AG09309 (cell line): Measurements from ENCODE around the gene ESYT1.
A peak's percentile ranks its signal among the peaks of the same experiment; 100 is the strongest.

Experiments
- DNase-seq: peaks from one replicate; pipeline ENCODE4 v3.0.0-alpha.2; 2010; ENCODE audit warnings: low read depth
- H3K4me3 ChIP-seq: 2 replicates; pipeline ENCODE4 v1.5.1; 2011; ENCODE audit warnings: mild to moderate bottlenecking, low read depth, low read length, moderate library complexity; ENCODE audit not compliant: control insufficient read depth
- TF ChIP-seq, protein P1 (sequence below): IDR thresholded peaks from 2 replicates; pipeline ENCODE4 v1.5.1; 2011; ENCODE audit warnings: mild to moderate bottlenecking, low read depth, low read length, inconsistent platforms; ENCODE audit not compliant: insufficient read depth, control insufficient read depth; ENCODE audit errors: missing control alignments

Gene ESYT1

DNA sequence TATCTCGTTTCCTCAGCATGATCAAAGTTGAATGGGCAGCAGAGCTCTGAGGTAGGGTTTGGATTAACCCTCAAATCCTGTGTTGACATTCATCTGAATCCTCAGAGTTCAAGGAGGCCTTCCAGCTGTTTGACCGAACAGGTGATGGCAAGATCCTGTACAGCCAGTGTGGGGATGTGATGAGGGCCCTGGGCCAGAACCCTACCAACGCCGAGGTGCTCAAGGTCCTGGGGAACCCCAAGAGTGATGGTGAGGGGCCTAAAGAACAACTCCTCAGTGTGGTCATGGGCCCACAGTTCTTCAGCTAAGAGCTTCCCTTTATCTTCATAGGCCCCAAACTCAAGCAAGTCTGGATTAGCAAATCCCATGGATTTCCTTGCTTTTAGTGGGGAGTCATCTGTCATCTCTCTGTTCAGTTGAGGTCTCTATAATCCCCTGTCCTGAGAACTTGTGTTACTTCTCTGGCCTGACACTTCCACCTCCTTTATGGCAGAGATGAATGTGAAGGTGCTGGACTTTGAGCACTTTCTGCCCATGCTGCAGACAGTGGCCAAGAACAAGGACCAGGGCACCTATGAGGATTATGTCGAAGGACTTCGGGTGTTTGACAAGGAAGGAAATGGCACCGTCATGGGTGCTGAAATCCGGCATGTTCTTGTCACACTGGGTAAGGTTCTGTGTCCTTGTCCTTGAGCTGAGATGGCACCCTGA lies 31.6 kb downstream of the ESYT1 start:
- DNase-seq = no peak
- TF ChIP-seq, protein P1, sequence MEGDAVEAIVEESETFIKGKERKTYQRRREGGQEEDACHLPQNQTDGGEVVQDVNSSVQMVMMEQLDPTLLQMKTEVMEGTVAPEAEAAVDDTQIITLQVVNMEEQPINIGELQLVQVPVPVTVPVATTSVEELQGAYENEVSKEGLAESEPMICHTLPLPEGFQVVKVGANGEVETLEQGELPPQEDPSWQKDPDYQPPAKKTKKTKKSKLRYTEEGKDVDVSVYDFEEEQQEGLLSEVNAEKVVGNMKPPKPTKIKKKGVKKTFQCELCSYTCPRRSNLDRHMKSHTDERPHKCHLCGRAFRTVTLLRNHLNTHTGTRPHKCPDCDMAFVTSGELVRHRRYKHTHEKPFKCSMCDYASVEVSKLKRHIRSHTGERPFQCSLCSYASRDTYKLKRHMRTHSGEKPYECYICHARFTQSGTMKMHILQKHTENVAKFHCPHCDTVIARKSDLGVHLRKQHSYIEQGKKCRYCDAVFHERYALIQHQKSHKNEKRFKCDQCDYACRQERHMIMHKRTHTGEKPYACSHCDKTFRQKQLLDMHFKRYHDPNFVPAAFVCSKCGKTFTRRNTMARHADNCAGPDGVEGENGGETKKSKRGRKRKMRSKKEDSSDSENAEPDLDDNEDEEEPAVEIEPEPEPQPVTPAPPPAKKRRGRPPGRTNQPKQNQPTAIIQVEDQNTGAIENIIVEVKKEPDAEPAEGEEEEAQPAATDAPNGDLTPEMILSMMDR = no peak
- peak overlapping the region; percentile 62 for H3K4me3 ChIP-seq

DNA sequence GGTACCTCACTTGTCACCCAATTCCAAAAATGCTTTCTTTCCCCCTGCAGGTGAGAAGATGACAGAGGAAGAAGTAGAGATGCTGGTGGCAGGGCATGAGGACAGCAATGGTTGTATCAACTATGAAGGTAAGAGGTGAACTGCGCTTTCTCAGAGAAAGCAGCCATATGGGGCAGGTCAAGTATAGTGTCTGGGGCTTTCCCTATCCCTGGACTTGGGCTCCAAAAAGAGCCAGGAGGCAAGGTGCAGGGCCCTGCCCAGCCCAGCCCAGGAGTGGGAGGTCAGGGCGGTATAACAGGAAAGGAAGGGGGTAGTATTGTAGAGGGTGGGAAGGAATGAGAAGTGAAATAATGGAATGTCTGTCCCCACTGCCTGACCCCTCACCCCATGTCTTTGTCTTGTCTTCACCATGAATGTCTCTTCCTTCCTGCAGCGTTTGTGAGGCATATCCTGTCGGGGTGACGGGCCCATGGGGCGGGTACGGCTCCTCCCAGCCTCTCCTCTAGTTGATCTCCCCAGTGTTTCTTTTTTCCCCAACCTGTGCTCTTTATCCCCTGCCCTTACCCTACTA lies 32.2 kb downstream of the ESYT1 start:
- DNase-seq = no peak
- H3K4me3 ChIP-seq = peak overlapping the region; percentile 62
- TF ChIP-seq, protein P1 = no peak

DNA sequence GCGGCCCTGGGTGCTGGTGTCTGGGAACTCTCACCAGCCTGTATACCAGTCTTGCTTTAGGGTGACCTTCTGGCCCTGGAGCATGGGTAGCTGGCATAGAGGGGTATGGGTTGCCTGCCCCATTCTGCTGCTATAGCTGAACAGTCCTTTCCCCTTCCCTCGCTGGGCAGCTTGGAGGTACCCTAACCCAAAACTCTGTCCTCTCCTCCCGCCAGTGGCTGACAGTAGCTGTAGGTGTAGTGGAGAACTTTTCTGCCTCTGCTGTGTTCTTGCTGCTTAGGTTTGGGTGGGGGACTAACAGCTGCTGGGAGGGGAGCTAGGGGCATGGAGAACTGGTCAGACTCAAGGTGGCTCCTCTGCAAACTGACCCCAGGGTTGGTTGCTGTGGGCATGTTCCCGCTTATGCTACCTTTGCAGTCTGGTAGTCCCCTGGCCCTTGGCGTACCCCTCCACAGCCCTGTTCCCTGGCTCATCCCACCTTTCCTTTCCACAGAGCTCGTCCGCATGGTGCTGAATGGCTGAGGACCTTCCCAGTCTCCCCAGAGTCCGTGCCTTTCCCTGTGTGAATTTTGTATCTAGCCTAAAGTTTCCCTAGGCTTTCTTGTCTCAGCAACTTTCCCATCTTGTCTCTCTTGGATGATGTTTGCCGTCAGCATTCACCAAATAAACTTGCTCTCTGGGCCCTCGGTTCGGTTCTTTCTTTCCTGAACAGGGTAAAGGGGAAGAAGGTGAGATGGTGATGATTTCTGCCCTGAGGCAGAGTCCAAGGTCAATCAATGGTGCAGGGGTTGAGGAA lies 33.0 kb downstream of the ESYT1 start:
- peak overlapping the region; percentile 62 for H3K4me3 ChIP-seq
- TF ChIP-seq, protein P1 = no peak
- no peak for DNase-seq

DNA sequence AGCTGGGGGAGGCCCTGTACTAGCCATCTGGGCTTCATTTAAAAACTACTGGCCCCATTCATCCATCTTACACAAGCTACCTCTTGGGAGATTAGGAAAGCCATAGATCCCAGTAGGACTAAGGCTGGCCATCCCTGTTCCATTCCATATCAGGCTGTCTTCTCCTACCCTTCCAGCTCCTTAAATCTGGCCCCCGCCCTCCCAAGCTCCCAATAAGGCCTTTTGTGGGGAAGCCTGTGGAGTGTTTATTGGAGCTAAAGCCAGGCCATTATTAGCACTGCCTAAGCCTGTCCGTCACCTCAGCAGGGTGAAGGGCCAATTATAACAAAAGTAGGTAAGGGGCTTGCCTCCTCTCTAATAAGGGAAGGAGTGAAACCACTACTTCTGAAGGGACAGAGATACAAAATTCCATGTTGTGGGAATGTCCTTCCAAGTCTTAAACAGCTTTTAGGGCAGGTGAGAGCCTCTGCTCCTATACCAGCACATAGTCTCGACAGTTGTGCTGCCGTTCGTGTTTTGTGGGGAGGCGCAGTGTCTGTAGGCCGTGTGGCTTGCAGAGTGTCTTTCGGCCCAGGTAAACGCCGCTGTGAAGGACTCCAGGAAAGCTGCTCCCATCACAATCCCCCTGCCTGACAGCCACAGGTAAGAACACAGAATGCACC lies 33.8 kb downstream of the ESYT1 start:
- DNase-seq = no peak
- H3K4me3 ChIP-seq = no peak overlapping the region
- TF ChIP-seq, protein P1 = no peak

DNA sequence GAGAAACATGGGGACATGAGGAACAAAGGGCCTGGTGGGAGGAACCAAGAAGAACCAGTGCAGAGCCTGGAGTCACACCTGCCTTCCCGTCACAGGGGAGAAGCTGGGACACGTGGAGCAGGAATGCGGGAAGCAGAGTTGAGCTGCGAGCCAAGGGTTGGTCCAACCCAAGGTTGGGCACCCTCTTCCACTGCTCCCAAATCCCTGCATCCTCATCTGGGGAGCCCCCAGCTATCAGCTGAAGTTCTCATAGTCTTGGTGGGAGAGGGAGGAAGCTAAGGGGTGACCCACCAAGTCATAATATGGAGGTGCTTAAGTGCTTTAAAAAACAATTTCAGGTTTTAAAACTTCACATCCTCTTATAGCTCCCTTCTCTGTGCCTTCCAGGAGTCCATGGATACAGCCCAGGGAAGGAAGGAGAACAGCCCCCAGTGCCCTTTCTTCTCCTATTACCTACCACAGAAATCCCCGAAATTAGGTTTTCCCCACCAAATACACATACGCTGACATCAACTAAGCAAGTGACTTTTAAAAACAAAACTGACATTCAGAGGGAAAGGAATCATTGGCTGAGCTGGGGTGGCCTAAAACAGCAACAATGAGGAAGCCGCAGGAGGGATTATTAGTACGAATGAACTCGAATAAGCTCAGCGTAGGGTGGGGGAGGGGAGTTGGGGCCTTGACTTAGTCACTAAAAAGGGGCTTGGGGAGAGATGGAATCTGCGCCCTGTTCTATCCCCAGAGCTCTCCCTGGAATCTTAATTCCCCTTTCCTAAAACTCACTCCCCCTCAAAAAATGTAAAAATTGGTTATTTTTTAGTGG lies 34.6 kb downstream of the ESYT1 start:
- no peak for DNase-seq
- TF ChIP-seq, protein P1 = no peak
- H3K4me3 ChIP-seq = no peak overlapping the region

DNA sequence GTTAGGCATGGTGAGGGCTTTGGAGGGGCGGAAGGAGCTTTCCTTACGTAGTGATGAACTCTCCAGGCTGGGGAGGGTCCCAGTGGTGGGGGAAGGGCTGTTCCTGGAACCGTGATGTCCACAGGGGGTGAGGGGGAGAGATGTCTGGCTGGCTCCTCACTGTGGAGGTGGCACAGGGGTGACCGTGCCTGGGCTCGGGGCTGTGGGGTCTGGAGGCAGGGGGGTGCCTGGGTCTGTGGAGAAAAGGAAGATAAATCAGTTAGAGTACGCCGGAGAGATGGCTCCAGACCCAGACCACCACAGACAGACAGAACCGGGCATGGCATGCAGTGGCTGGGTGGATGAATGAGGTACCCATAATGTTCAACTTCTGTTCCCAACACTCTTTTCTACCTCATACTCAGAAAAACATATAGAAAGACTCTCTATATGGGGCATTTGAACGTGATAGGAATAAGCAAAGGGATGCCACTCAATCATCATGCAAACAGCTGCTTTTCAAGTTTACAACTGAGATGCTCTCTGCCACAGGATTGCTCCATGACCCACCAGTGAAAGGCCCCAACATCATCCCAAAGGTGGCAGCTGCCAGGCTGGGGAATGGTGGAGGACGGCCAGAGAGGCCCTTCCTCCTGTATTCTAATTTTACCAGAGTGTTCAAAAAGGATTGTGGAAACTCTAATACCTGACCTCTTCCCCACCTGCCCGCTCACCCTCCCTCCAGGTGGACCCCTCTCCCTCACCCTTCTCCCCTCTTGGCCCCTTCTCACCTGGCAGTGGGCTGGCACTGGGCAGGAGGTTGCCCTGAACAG lies 35.7 kb downstream of the ESYT1 start:
- TF ChIP-seq, protein P1 = no peak
- no peak overlapping the region for H3K4me3 ChIP-seq
- DNase-seq = no peak
